GM12801 (cell line): ENCODE results near the gene ZG16B.

ENCODE experiments used
- TF ChIP-seq, protein P1 (sequence below): IDR thresholded peaks from one replicate; pipeline ENCODE4 v1.5.1; 2011; ENCODE audit warnings: control low read depth; ENCODE audit not compliant: insufficient read length; ENCODE audit errors: extremely low read depth

Gene ZG16B, protein sequence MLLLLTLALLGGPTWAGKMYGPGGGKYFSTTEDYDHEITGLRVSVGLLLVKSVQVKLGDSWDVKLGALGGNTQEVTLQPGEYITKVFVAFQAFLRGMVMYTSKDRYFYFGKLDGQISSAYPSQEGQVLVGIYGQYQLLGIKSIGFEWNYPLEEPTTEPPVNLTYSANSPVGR

DNA sequence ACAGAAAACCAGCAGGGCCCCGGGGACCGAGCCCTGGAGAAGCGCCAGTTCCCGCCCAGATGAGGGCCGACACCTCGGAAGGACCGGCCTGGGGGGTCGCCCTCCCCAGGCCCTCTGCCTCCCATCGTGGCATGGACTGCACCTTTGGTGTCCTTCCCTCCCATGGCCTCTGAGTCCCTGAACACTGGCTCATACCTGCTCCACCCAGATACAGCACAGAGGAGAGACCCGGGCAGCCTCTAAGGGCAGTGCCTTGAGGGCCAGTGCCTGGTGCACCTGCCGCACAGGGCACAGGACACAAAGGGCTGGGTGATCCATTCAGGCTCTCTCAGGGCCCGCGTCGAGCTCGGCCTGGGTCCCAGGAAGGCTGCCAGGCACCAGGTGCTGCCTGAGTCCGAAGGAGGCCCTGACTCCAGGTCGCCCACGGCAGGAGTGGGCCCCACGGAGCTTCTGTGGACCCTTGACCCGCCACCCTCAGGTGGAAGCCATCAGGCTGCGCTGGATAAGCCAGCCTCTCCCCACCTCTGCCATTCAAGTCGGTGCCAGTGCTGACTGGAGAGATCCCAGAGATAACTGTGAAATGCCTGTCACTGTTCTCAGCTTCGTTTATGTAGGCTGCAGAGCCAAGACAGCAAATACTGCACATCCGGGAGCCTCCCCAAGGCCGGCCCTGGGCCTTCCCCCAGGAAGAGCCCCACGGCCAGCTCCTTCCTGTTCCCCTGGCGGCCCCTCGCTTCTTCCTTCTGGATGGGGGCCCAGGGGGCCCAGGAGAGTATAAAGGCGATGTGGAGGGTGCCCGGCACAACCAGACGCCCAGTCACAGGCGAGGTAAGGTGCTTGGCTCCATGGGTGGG lies at the start of gene ZG16B:
Gene ZG16B (plus strand): TSS at position 803 of the 854 bp plus-strand sequence. CDS start 139 bp downstream, outside the sequence.
- TF ChIP-seq, protein P1, sequence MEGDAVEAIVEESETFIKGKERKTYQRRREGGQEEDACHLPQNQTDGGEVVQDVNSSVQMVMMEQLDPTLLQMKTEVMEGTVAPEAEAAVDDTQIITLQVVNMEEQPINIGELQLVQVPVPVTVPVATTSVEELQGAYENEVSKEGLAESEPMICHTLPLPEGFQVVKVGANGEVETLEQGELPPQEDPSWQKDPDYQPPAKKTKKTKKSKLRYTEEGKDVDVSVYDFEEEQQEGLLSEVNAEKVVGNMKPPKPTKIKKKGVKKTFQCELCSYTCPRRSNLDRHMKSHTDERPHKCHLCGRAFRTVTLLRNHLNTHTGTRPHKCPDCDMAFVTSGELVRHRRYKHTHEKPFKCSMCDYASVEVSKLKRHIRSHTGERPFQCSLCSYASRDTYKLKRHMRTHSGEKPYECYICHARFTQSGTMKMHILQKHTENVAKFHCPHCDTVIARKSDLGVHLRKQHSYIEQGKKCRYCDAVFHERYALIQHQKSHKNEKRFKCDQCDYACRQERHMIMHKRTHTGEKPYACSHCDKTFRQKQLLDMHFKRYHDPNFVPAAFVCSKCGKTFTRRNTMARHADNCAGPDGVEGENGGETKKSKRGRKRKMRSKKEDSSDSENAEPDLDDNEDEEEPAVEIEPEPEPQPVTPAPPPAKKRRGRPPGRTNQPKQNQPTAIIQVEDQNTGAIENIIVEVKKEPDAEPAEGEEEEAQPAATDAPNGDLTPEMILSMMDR = no peak

DNA sequence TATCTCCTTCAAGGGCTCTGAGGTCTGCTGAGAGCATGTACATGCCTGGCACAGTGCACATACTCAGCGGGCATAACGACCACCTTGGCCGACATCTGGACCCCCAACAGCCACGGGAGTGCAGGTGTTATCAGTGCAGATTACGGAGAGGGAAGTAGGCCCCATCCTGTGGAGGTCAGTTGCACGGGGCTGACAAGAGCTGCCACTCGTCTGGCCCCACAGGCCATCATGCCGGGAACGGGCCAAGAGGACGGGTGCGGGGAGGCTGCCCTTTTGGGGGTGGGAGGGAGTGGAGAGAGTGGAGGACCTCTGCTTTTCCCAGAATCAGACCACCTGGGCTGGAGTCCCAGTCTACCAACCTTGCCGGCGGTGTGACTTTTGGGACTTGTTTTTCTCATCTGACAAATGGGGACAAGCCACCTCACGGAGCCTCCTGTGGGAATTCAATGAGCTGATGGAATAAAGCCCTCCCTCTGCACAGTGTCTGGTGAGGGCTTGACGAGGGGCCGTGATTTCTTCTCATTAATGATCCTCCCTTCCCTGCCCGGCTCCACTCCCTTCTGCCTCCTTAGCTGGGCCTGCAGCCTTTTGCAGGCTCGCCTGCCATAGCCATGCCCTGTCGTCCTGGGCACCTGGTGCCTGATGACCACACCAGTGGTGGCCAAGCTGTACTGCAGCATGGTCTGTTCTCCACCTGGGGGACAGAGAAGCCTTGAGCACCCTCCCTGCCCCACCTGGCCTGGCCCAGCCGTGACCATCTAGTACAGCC lies 47.3 kb upstream of the ZG16B start:
- TF ChIP-seq, protein P1 = no peak

DNA sequence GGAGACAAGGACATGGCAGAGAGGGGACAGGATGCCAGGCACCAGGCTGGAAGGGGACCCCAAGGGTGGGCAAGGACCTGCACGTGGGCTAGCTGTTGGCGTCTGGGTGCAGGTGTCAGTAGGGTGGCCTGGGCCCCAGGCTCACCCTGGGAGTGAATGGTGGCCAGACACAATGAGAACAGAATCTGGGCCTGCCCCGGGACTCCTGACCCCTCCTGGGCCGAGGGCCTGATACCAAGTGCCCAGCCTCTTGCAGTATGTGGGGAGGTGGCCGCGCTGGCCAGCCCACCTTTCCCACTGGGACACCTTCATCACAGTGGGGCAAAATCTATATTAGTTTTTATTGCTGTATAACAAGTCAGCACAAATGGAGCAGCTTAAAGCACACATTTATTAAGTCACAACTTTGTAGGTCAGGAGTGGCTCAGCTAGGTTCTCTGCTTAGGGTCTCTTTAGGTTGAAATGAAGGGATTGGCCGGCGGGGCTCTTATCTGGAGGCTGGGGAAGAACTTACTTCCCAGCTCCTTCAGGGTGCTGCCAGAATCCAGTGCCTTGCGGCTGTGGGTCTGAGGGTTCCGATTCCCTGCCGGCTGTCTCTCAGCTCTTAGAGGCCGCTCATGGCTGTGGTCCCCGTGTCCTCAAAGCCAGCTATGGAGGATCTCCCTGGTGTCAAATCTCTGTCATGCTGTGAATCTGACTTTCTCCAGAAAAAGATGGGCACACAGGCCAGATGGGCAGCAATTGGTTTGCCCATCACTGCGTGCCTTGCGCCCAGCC lies 46.3 kb upstream of the ZG16B start:
- TF ChIP-seq, protein P1 = no peak

DNA sequence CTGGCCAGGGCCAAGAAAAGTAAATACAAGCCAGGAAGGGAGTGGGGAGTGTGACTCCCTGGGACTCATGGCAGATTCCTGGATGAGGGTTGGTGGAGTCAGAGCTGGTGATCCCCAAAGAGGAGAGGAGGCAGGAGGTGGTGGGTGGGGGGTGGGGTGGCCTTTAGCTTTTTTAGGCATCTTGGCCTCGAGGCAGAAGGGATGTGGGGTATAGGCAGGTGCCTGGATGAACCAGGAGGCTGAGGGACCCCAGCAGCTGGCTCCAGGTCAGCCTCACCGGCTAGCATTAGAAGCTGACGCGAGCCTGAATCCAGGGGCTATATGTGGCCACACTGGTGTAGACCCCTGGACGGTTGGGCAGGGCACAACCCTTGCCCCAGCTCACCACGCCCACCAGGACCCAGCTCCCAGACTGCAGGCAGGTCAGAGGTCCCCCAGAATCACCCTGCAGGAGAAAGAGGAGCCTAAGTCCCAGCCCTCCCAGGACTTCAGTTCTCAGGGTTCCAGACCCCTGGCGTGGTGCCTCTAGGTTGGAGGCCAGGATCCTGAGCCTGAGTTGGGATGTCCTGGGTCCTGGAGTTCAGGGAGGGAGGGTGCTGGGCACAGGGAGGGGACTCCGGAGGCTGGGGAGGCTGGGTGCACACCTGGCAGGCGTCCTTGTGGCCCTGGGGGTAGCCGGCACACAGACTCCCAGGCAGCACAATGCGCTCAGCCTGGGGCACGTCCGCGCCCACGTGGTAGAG lies 45.6 kb upstream of the ZG16B start:
- TF ChIP-seq, protein P1 = no peak

DNA sequence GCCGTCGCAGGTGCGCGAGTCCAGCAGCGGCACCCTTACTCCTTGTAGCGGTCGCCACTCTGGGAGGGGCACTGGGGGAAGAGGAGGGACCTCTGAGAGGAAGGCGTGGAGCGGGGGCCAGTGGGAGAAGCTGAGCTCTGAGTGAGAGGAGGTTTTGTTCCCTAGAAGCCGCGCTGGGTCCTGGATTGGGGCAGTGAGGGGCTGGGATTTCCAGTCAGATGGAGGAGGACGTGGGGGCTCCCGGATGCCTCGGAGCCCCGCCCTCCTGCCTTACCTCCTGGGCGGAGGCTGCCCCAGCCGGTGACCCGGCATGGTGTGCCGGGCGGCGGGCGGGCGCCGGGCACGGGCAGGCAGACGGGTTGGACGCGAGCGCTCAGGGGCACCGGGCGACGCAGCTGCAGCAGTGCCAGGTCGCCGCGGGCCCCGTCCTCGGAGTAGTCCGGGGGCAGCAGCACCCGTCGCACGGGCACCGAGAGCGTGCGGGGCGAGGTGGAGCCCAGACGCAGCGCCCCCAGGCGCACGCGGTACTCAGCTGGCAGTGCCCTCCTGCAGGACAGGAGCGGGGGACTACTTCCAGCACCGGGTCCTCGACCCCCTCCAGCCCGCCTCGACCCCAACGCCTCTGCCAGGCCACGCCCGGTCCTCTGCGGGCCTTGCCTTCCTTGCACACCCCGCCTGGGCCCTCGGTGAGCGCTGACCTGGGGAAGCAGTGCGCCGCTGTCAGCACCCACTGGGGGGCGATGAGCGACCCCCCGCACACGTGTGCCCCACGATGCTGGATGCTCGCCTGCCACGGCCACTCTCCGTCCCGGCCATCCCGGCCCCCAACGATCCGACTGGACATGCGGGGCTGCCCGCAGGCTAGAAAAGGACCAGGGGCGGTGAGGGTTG lies 44.8 kb upstream of the ZG16B start:
- TF ChIP-seq, protein P1 = no peak

DNA sequence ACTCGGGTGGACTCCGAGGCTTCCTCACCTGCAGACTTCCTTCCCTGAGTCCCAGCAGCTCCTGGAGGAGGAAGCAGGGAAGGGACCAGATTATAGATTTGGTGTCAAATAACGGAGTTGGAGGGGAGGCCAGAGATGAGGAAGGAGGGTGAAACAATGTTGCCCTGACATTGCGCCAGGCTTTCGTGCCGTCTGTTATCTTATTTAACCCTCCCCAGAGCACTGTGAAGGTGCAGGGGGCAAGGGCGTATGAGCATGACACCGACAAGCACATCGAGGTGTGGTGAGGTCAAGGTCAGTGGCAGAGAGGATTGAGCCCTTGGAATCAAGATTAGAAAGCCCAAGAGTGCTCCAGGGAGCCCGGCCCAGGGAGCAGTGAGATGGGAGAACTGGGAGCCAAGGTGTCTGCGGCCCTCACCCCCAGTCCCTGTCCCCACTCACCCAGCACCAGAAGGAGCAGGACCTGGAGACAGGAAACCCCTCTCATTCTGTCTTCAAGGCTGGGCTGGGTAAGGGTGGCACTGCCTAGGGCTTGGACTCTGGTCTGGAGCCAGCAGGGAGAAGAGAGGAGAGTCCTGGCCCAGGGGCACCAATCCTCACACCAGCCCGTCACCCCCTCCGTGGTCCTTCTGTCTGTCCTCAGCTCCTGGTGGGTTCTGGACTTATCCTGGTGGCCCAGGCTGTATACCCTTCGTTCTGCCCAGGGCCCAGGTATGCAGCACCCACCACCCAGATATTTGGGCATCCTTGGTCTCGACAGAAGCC lies 43.9 kb upstream of the ZG16B start:
- TF ChIP-seq, protein P1 = no peak
